Renal cortical epithelial cell (primary cell): ENCODE measurements around the gene MOK. TPM values are rescaled to one million over a fixed set of nuclear protein-coding genes. Genes with fewer than 3 reads are reported as not detected.
"Not testable (repeated sequence)": the region's sequence is repeated elsewhere in the genome, so short reads cannot be mapped to it uniquely, and the experiment has no call there.

Experiments used
- DNase-seq: peaks from one replicate; pipeline ENCODE4 v3.0.0-alpha.2; 2011; ENCODE audit warnings: low read depth
- total RNA-seq: library from RNA; depleted of rRNA; stranded (reverse); fragments of >200 nt; gene quantifications from 2 replicates; pipeline ENCODE4 v1.2.3, GENCODE V29; 2014

MOK gene
- total RNA-seq, 1 donor from 2014 or later: 18.2 TPM

DNA sequence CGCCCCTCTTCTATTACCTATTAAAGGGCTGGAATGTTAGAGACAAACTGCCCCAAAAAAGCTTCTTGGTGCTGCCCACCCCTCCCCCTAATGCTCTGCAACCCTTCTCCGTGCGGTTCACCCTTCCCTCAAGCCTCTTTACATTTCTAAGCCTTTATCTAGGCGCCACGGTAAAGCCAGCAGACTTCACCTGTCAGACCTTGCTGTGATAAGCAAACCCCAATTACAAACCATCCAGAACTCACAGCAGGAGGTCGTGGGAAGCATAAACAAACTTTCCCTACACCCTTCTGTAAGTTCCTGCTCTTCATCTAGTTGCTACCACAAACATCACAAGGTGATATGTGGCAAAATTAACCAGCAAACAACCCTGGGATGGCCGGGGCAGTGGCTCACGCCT is 56.8 kb downstream of the MOK start:
- DNase-seq: no peak

DNA sequence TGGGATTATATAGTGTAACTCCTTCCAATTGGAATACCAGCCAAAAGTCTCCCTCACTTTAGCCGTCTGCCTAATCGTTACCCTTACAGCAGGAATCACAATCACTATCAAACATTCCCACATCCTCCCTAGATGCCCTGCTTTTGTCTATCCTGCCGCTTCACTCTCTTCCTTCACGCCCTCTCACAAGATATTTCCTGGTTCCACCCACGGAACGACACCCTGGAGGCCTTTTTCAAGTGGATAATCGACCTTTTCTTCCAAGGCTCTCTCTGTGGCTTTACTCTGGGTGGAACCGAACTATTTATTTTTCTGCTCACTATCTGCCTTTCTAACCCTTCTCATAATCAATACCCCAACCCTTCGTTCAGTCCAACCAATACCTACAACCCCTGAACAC is 58.9 kb downstream of the MOK start:
- DNase-seq: no peak

DNA sequence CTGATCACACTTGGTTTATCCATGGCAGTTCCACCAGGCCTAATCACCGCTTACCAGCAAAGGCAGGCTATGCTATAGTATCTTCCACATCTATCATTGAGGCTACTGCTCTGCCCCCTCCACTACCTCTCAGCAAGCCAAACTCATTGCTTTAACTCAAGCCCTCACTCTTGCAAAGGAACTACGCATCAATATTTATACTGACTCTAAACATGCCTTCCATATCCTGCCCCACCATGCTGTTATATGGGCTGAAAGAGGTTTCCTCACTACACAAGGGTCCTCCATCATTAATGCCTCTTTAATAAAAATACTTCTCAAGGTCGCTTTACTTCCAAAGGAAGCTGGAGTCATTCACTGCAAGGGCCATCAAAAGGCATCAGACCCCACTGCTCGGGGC is 61.2 kb downstream of the MOK start:
- DNase-seq: not testable (repeated sequence)

DNA sequence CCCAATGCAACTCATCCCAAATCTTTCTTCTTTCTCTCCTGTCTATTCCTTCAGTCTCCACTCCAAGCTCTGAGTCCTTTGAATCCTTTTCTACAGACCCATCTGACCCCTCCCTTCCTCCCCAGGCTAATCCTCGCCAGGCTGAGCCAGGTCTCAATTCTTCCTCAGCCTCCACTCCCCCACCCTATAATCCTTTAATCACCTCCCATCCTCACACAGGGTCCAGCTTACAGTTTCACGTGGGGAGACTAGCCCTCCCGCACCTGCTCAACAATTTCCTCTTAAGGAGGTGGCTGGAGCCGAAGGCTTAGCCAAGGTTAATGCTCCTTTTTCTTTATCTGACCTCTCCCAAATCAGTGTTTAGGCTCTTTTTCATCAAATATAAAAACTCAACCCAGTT is 63.8 kb downstream of the MOK start:
- no peak for DNase-seq

DNA sequence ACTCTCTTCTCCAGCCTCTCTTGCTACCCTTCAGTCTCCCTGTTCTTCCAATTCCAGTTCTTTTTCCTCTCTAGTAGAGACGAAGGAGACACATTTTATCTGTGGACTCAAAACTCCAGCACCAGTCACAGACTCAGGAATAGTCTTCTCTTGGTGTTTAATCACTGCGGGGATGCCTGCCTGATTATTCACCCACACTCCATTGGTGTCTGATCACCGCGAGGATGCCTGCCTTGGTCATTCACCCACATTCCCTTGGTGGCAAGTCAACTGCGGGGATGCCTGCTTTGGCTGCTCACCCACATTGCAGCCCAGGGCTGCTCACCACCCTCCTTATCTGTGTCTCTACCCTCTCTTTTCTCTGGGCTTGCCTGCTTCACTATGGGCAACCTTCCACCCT is 64.5 kb downstream of the MOK start:
- DNase-seq: not testable (repeated sequence)

DNA sequence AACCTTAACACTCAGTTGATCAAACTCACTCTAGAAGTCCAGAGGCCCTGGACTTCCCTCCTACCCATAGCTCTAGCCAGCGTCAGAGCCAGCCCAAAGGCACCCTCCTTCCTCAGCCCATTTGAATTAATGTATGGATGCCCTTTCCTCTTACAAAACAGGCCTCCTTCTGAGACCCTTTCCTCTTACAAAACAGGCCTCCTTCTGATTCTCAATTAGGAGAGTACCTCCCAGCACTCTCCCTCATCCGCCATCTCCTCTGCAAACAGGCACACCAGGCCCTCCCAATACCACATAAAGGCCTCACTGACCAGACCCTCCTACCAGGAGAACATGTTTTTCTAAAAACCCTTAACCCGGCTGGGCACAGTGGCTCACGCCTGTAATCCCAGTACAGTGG is 65.7 kb downstream of the MOK start:
- DNase-seq: no peak

DNA sequence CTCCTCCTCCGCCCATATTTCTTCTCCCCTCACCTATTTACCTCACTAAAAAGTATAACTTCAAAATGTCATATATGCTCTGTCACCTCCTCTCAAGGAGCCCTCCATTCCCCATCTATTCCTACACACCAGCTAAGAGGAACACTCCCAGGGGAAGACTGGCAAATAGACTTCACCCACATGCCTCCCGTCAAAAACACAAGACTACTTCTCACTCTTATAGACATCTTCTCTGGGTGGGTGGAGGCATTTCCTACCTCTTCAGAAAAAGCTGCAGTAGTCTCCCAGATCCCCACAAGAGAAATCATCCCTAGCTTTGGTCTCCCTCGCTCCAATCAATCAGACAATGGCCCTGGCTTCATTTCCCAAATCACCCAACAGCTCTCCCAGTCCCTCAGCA is 66.2 kb downstream of the MOK start:
- no peak for DNase-seq

DNA sequence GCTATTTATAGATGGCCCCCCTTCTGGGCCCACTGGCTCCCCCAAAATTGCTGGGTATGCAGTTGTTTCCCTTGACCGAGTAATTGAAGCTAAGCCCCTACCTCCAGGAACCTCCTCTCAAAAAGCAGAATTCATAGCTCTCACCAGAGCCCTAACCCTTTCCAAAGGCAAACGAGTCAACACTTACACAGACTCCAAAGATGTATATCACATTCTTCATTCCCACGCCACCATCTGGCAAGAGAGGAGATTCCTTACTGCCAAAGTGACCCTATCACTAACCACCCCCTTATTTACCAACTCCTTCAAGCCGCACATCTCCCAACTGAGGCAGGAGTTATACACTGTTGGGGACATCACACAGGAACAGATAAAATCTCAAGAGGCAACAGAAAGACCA is 66.8 kb downstream of the MOK start:
- DNase-seq: no peak

DNA sequence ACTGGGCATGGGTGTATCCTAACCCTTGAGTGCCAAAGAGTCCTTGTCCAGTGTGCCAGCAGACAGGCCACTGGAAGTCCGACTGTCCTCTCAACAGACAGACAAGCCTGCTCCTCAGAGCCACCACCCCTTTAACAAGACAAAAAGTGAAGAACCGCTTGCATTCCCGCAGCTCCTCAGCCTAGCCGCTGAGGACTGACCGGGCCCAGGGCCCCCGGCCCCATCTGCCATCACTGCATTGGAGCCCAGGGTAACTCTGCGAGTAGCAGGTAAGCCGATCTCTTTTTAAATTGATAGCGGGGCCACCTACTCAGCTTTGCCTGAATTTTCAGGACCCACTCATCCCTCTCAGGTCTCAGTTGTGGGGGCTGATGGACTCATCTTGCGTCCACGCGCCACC is 68.9 kb downstream of the MOK start:
- DNase-seq: no peak

DNA sequence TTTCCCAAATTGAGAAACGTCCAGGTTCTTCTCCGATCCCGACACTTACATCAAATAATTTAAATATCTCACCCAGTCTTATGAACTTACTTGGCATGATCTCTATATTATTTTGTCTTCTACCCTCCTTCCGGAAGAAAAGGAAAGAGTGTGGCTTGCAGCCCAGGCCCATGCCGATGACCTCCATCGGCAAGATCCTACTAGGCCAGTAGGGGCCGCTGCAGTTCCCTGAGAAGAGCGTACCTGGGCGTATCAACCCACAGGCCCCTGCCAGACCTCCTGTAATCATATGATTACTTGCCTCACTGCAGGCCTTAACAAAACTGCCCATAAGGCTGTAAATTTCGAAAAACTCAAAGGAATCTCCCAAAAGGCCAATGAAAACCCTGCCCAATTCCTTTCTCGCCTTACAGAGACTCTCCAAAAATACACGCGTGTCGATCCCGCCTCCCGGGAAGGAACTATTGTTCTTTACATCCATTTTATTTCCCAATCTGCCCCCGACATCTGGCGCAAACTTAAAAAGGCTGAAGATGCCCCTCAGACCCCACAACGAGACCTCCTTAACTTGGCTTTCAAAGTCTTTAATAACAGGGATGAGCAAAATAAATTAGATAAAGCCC is 69.6 kb downstream of the MOK start:
- peak; percentile 76 for DNase-seq

DNA sequence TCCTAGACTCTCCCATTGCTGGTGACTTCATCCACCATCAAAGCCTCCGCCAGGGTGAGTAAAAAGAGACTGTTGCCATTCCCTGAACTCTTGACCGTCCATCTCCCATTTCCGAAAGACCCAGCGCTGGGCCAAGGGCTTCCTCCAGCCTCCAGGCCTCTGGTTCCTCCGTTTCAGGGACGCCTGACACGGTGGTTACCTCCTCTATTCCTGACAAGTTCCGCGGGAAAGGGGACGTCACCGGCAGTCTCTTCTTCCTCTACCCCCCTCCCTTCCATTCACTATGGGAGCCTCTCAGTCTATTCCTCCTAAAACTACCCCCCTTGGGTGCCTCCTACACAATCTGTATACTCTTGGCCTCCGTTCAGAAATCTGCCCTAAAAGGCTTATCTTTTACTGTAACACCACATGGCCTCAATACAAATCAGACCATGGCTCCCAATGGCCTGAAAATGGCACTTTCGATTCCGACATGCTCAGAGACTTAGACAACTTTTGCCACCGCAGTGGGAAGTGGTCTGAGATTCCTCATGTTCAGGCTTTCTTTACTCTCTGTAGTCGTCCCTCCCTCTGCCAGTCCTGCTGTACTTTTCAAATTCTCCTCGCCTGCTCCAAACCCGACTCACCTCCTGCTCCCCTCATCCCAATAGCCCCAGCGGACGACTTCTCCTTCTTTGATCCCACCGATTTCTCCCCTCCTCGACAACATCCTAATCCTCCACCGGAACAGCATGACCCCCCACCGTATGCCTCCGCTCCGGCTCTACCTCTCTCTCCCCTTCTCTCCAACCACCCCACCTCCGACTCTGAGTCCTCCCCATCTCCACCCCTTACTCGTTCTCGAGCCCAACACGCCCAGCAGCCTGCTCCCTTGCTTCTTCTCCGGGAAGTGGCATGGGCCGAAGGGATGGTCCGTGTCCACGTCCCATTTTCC is 70.4 kb downstream of the MOK start:
- DNase-seq: no peak

DNA sequence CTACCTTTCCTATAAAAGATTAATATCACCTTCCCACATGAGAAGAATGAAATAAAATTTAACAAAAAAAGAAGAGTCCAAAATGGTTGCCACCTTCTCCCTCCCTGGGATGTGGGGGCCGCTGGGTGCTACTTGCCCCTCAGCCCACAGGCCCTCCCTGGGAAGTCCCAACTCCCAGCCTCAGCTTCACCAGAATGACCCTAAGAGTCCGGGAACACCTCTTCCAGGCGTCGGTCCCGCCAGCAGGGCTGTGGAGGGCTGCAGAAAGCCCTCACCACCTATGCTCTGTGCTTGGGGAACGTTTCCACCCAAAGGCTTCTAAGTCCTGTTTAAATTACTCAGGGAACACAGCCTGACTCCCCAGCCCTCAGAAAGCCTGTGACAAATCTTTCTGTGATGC is 71.9 kb downstream of the MOK start:
- DNase-seq: no peak

DNA sequence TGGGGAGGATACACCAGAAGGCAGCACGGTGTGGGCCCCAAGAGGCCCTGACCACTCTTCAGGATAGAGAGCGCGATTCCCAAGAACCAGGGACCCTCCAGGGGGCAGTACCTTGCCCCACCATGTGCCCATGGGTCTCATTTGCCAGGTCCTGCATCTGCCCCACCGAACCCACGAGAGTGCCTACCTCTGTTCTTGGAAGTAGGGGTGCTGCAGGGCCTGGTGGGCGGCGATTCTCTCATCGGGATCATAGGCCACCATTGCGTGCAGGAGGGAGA is 72.7 kb downstream of the MOK start:
- DNase-seq: no peak

DNA sequence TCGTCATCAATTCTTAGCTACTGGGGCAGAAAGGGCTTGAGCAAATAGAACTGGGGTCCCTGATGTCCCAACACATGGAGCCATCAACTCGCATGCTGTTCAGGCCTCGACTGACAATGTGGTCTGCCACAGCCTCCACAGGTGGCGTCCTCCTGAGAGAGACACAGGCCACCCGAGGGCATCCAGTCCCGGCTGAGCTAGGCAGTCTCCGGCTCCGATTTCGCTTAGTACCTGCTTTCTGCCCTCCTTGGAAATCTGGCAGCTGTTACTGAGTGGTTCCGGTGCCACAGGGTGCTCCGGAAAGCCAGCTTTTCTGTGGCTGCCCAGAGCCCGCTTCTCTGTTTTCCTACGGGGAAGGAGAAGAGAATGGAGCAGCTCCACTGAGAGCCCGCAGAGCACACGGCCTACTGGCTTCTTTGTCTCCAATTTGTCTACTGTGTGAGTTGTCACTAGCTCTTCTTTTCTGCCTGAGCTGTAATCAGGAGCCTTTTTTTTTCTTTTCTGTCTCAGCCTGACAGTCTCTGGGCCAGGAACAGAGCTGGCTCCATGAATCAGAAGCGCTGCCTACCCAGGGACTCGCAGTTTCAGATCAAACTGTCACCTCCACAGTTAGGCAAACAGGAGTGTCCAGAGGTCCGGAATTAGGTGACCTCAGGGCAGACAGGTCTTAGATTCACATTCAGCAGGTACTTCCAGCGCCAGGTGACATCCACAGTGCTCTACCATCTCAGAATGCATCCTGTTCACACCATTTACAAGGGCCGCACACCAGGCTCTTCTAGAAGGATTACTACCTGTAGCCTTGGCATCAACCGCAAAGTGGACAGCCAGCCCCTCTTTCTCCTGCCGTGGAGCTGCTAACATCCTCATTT is 73.3 kb downstream of the MOK start:
- no peak for DNase-seq

DNA sequence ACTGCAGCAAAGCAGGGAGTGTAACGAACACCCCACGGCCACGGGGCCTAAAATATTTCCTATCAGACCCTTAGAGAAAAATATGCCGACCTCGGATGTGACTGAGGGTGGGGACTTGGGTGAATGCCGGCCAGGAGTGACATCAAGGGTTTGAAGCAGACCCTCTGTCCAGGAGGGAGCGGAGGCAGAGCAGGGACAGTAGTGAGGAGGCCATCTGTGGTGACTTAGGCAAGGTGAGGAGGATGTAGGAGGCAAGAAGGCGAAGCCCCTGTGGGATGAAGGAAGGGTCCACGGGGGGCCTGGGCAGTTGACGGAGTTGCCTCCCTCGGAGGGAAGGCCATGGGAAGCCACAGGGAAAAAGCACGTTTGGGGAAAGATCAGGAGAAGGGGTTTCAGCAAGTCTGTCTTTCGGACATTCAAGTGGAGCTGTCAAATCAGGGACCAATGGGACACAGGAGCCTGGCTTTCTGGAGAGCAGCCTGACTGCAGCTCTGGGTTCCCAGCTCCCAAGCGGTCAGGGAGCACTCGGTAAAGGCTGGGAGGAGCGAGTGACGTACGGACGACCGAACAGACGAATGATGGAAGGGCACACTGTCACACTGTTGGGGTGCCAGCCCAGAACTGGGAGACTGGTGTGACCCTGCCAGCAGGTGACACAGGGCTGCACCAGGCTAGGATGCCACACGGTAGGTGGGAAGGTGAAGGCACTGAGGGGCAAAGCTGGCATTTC is 74.3 kb downstream of the MOK start:
- DNase-seq: no peak

DNA sequence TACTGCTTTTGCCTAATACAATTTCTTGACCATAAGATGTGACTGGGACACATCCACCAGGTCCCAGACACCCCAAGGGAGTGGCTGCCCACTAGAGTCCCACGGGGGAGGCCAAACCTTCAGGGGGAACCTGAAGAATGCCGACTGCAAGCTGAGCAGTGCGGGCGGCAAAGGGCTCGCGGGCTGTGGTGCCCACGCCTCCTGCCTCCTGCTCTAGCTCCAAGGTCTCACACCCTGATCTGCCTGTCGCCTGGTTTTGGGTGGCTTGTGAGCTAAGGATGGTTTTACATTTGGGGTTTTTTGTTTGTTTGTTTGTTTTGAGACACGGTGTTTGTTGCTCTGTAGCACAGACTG is 75.2 kb downstream of the MOK start:
- no peak for DNase-seq

DNA sequence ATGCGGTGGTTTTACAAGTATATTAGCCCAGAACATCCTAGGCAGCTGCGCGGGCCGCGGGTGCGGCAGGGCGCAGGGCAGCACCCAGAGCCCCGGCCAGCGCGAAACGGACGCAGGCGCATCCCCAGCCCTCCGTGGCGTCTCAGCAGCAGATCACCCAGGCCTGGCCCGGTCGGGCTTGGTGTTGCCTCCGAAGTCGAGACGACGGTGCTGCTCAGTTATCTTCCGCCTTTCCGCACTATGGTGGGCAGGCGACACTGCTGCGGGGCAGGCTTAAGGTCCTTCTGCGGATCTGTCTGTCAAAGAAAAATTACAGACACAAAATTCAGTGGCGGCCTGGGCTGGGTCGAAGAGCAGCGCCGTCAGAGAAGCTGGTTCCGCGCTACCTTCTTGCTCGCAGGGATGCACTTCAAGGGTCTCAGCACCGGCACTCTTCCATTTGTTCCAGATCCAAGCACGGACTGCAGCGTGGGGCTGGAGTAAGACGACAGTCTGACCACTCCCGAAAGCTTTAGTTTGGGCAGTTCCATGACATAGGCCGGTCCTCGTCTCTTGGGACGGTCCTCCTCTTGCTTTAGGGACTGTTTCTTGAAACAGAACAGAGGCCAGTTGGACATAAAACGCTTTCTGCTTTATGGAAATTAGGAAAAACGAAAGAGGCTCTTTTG is 75.8 kb downstream of the MOK start:
- DNase-seq: no peak

DNA sequence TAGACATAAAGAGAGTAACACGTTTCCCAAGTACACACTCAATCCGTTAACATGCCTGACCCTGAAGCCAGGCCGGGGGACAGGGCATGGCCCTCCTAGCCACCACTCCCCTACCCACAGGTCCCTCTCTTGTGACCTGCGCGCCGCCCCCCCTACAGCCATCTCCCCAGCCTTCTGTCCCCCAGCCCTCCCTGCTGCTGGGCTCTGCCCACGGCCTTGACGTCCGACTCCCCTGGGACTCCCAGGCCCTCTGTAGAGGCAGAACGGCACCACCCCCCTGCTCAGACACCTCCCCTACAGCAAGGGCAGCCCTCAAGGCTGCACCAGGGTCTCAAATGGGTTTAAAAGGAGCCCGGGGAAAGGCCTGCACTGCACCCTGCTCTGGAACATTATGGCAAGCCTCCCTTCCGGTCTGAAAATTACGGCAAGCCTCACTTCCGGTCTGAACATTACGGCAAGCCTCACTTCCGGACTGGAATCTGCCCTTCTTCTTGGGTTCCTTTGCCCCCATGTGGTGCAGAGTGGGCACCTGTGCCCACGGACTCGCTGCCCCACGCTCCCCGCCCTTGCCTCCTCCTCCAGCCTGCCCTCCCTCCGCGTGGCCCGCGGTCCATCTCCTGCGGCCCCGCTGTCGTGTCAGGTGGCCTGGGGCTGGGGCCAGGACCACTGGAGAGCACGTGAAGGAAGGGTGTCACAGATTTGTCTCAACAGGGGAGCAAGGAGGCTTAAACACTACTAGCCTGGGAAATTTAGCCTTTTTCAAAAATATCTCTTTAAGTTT is 77.6 kb downstream of the MOK start:
- no peak for DNase-seq

DNA sequence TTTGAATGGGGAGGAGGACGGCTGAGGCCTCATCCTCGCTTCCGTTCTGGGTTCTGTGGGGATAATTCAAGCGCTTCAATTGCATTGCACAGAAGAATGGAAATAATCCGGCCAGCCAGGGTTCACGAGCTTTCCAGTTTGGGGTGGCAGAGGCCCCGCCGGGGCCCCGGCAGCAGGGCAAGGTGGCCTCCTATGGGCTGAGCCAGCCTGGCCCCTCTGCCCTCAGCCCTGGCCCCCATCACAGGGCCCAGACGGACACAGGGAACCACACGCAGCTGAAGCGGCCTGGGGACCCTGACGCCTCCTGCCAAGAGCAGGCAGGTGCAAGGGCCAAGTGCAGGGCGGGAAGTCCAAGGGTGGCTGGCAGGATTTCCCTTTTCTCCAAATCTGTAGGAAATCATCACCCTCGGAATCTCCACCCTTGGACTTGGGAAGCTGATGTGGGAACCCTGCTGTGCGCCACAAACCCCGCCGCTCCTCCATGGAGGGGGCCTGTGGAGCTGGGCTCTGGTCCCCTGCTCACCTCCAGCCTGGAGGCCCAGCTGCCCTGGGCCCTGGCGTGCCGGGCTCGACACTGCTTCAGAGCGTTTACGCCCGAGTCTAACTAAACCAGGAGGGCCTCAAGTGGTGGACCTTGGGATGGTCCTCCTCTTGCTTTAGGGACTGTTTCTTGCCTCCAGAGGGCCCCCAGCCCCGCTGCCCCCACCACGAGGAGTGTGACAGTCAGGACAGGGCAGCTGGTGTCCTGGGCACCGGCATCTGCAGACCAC is 78.4 kb downstream of the MOK start:
- DNase-seq: no peak

DNA sequence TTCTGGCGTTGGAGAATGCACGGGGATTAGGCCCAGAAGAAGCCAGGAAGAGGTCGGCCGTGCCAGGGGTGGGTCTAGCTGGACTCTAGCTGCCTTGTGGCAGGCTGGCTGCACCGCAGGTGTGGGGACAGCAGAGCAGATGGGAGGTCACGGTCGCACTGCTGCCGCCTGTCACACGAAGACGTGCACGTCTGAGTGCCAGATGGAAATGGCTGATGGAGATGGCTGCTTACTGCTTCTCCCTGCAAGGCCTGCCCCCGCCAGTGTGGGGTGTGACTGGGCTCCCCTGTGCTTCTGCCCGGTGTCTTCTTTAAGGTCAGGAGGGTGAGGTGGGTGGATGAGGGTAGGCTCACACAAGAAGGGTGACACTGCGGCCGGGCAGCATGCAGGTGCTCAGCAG is 79.0 kb downstream of the MOK start:
- no peak for DNase-seq
